Activated CD4-positive, alpha-beta T cell treated with anti-CD3 and anti-CD28 coated beads, Interleukin-2, amount 10 ng/mL, durations not matched to agents 24 days and 14 days (primary cell): ENCODE measurements around the gene IQCK. TPM values are rescaled to one million over a fixed set of nuclear protein-coding genes. Genes with fewer than 3 reads are reported as not detected.

ENCODE experiments used
- DNase-seq: peaks from one replicate; pipeline ENCODE4 v3.0.0; 2022
- H3K27ac Mint-ChIP-seq: one replicate; pipeline ENCODE4 v1.8.0; 2022; ENCODE audit warnings: mild to moderate bottlenecking, mixed read lengths
- H3K27me3 Mint-ChIP-seq: one replicate; pipeline ENCODE4 v1.8.0; 2022; ENCODE audit warnings: mixed read lengths
- H3K36me3 Mint-ChIP-seq: one replicate; pipeline ENCODE4 v1.8.0; 2022; ENCODE audit warnings: low read depth, mild to moderate bottlenecking, mixed read lengths
- H3K4me1 Mint-ChIP-seq: one replicate; pipeline ENCODE4 v1.8.0; 2021; ENCODE audit warnings: mixed read lengths
- H3K4me3 Mint-ChIP-seq: one replicate; pipeline ENCODE4 v1.8.0; 2022; ENCODE audit warnings: mild to moderate bottlenecking, moderate library complexity, mixed read lengths
- H3K9me3 Mint-ChIP-seq: one replicate; pipeline ENCODE4 v1.8.0; 2021; ENCODE audit warnings: mixed read lengths
- intact Hi-C: fragments of 100-400 bp; cut with micrococcal nuclease; formaldehyde crosslinking; loops from one replicate; pipeline ENCODE4 v1.15.1; 2023
- total RNA-seq: library from RNA; stranded (reverse); gene quantifications from 2 replicates; pipeline ENCODE4 v1.2.3, GENCODE V29; 2022

Gene IQCK
- total RNA-seq, 1 donor from 2014 or later: 1.0 TPM

DNA sequence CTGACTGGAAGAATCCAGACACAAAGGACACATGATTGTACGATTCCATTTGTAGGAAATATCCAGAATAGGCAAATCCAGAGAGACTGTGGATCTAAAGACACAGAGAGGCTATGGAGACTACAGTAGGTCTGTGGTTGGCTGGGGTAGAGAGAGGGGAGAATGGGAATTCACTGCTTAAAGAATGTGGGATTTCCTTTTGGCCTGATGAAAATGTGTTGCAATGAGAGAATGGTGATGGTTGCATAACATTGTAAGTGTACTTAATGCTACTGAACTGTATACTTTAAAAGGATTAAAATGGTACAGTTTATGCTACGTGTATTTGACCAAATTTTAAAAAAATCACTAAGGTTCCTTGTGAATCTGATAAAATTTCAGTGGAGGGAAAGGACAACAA is 104.5 kb downstream of the IQCK start:
- H3K27me3 Mint-ChIP-seq: peaks cover 2% of the 10 kb centered on the region
- no peak overlapping the region for H3K27ac Mint-ChIP-seq
- no peak for DNase-seq
- H3K36me3 Mint-ChIP-seq: no peaks in the 10 kb centered on the region
- H3K4me3 Mint-ChIP-seq: no peak overlapping the region
- no peaks in the 10 kb centered on the region for H3K9me3 Mint-ChIP-seq
- H3K4me1 Mint-ChIP-seq: no peaks in the 10 kb centered on the region
- intact Hi-C loops: no loop called here

DNA sequence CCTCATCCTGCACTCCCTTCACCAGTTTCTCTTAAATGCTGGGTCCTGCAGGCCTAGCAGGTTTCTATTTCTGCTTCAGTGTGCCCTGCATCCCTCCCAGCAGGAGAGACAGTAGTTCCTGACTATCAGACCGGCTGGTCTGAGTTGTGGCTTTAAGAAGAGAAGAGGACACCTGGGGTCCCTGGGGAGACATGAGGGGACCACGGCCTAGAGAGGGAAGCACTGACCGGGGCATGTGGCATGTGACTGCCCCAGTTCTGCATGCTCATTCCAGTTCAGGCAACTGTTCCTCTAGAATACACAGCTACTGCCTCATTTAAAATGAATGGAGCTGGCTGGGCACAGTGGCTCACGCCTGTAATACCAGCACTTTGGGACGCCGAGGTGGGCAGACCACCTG is 105.3 kb downstream of the IQCK start:
- Mint-ChIP-seq H3K4me3 (no peak overlapping the region), H3K27me3 (peaks cover 2% of the 10 kb centered on the region), H3K27ac (no peak overlapping the region), H3K4me1 (no peaks in the 10 kb centered on the region), H3K9me3 (no peaks in the 10 kb centered on the region), H3K36me3 (no peaks in the 10 kb centered on the region)
- DNase-seq: no peak
- intact Hi-C loops: no loop called here

- Mint-ChIP-seq H3K36me3 (no peaks in the 10 kb centered on the region), H3K27ac (no peak overlapping the region), H3K4me1 (no peaks in the 10 kb centered on the region), H3K9me3 (no peaks in the 10 kb centered on the region), H3K27me3 (peaks cover 2% of the 10 kb centered on the region), H3K4me3 (no peak overlapping the region)
- intact Hi-C loops: no loop called here
- DNase-seq: no peak
Measured at GRCh38 chr16:19824216-19824615, 106.1 kb downstream of the IQCK start.

- intact Hi-C loops: no loop called here
- no peaks in the 10 kb centered on the region for H3K4me1 Mint-ChIP-seq
- no peak for DNase-seq
- H3K9me3 Mint-ChIP-seq: no peaks in the 10 kb centered on the region
- H3K4me3 Mint-ChIP-seq: no peak overlapping the region
- H3K36me3 Mint-ChIP-seq: no peaks in the 10 kb centered on the region
- no peaks in the 10 kb centered on the region for H3K27me3 Mint-ChIP-seq
- no peak overlapping the region for H3K27ac Mint-ChIP-seq
Measured at GRCh38 chr16:19829844-19830692, 112.0 kb downstream of the IQCK start.

GRCh38 chr16:19830902-19831560 is 113.0 kb downstream of the IQCK start:
- H3K9me3 Mint-ChIP-seq: no peaks in the 10 kb centered on the region
- no peak overlapping the region for H3K27ac Mint-ChIP-seq
- no peaks in the 10 kb centered on the region for H3K36me3 Mint-ChIP-seq
- DNase-seq: no peak
- intact Hi-C loops: no loop called here
- H3K4me3 Mint-ChIP-seq: no peak overlapping the region
- no peaks in the 10 kb centered on the region for H3K4me1 Mint-ChIP-seq
- H3K27me3 Mint-ChIP-seq: no peaks in the 10 kb centered on the region

- no peaks in the 10 kb centered on the region for H3K4me1 Mint-ChIP-seq
- no peaks in the 10 kb centered on the region for H3K27me3 Mint-ChIP-seq
- no peaks in the 10 kb centered on the region for H3K36me3 Mint-ChIP-seq
- no peak overlapping the region for H3K27ac Mint-ChIP-seq
- H3K9me3 Mint-ChIP-seq: no peaks in the 10 kb centered on the region
- intact Hi-C loops: no loop called here
- no peak overlapping the region for H3K4me3 Mint-ChIP-seq
- no peak for DNase-seq
Measured at GRCh38 chr16:19831678-19832077, 113.6 kb downstream of the IQCK start.

GRCh38 chr16:19833176-19833575 is 115.1 kb downstream of the IQCK start:
- Mint-ChIP-seq H3K27me3 (no peaks in the 10 kb centered on the region), H3K27ac (no peak overlapping the region), H3K36me3 (no peaks in the 10 kb centered on the region), H3K4me1 (no peaks in the 10 kb centered on the region), H3K4me3 (no peak overlapping the region), H3K9me3 (no peaks in the 10 kb centered on the region)
- intact Hi-C loops: no loop called here
- DNase-seq: no peak

DNA sequence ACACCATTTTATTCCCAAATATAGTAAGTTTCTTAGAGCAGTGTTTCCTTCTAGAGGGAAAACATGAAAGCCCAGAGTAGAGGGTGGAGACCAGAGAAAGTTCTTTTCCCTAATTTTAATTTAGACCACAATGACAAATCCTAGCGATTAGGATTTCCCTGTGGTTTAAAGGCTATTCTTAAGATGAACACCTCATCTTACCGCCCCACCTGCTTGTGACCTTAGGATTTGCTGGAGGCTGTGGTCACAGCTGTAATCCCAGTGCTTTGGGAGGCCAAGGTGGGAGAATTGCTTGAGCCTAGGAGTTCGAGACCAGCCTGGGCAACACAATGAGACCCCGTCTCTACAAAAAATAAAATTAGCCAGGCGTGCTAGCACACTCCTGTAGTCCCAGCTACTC is 115.5 kb downstream of the IQCK start:
- no peaks in the 10 kb centered on the region for H3K27me3 Mint-ChIP-seq
- H3K27ac Mint-ChIP-seq: no peak overlapping the region
- H3K36me3 Mint-ChIP-seq: no peaks in the 10 kb centered on the region
- H3K4me1 Mint-ChIP-seq: no peaks in the 10 kb centered on the region
- DNase-seq: no peak
- intact Hi-C loops: no loop called here
- no peak overlapping the region for H3K4me3 Mint-ChIP-seq
- H3K9me3 Mint-ChIP-seq: no peaks in the 10 kb centered on the region

- no peaks in the 10 kb centered on the region for H3K27me3 Mint-ChIP-seq
- no peak overlapping the region for H3K27ac Mint-ChIP-seq
- no peak for DNase-seq
- intact Hi-C loops: no loop called here
- no peaks in the 10 kb centered on the region for H3K9me3 Mint-ChIP-seq
- H3K36me3 Mint-ChIP-seq: no peaks in the 10 kb centered on the region
- H3K4me1 Mint-ChIP-seq: no peaks in the 10 kb centered on the region
- no peak overlapping the region for H3K4me3 Mint-ChIP-seq
Measured at GRCh38 chr16:19835196-19835595, 117.1 kb downstream of the IQCK start.

DNA sequence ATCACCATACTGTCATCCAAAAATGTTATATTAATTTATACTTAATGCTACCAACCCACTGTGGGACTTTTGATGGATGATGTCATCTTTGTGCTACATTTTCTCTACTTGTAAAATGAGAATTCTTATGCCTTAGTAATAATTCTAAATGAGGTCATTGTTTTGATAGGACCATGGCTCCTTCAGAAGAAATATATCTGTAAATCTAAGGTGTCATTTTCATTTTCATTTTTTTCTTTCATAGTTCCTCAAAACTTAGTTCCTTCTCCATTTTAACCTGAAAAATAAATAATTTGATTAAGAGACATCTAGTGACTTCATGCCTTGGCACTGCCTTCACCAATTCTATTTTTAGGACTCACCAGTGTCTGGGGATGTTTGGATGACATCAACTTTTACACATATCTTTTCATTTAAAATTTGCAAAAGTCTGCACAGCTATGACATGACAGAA is 117.9 kb downstream of the IQCK start:
- no peaks in the 10 kb centered on the region for H3K4me1 Mint-ChIP-seq
- no peak for DNase-seq
- H3K36me3 Mint-ChIP-seq: no peaks in the 10 kb centered on the region
- no peak overlapping the region for H3K4me3 Mint-ChIP-seq
- intact Hi-C loops: no loop called here
- peaks cover under 1% of the 10 kb centered on the region for H3K27me3 Mint-ChIP-seq
- H3K27ac Mint-ChIP-seq: no peak overlapping the region
- H3K9me3 Mint-ChIP-seq: no peaks in the 10 kb centered on the region

DNA sequence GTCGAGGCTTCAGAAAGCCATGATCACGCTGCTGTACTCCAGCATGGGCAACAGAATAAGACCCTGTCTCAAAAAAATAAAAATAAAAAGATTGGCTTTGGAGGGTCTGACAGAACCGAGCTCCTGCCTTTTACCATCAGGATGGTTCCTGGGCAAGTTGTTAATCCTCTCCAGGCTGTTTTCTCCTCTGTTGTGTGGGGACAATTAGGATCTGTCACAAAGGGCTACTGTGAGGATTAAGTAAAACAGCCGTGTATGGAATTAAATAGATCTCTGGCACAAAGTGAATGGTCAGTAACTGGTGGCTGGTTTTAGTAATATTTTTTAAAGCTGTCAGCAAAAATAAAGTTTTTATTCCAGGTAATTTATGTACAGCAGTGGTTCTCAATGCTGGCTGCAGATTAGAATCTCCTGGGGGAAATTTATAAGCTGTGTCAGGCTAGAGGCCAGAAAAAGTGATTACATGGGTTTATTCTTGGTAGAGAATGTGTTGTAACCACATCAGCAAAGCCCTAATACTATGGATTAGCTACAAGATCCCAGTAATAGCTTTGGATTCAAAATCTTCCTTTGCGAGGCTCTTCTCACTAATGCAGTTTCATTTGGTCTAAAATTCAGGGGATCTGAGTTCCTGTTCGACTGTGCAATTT is 119.4 kb downstream of the IQCK start:
- Mint-ChIP-seq H3K4me1 (no peaks in the 10 kb centered on the region), H3K4me3 (no peak overlapping the region), H3K27me3 (peaks cover 5% of the 10 kb centered on the region), H3K27ac (no peak overlapping the region), H3K36me3 (no peaks in the 10 kb centered on the region), H3K9me3 (no peaks in the 10 kb centered on the region)
- no peak for DNase-seq
- intact Hi-C loops: no loop called here

DNA sequence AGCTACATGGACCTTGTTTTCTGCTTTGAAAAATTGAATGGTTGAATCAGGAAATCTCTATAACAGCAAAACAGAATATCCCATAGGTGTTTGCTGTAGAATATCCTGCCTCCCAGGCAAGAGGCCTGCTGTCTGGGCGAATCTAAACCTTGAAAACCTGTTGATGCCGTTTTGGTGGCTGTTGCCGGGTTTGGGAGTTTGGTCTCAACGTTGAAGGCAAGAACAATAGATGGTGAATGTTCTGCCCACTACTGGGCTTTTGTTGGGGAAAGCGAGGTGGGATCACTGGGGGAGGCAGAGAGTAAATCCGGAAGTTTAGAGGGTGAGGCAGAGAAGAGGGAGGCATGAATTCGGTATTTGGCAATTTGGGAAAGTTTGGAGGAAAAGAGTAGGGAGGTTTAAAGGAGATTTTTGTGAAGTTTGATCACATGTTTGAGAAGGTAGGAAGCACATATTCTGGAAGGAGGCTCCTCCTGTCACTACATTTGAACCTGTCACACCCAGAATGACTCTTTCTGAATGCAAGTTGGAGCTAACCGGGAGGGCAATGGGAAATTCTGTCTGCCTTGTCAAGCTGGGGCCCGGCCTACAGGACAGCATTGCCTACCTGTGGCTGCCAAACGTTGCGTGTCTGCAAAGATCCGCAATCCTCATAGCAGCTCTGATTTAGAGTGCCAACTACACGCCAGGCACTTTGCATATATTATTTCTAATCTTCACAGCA is 120.1 kb downstream of the IQCK start:
- no peak overlapping the region for H3K4me3 Mint-ChIP-seq
- no peaks in the 10 kb centered on the region for H3K4me1 Mint-ChIP-seq
- H3K27ac Mint-ChIP-seq: no peak overlapping the region
- no peaks in the 10 kb centered on the region for H3K36me3 Mint-ChIP-seq
- peaks cover 5% of the 10 kb centered on the region for H3K27me3 Mint-ChIP-seq
- intact Hi-C loops: no loop called here
- no peaks in the 10 kb centered on the region for H3K9me3 Mint-ChIP-seq
- DNase-seq: no peak

- intact Hi-C loops: no loop called here
- Mint-ChIP-seq H3K27me3 (peaks cover 7% of the 10 kb centered on the region), H3K27ac (no peak overlapping the region)
Measured at GRCh38 chr16:19840524-19841110, 122.5 kb downstream of the IQCK start.

More at GRCh38 chr16:19840524-19841110, 122.5 kb downstream of the IQCK start:
- Mint-ChIP-seq H3K9me3 (no peaks in the 10 kb centered on the region), H3K4me1 (no peaks in the 10 kb centered on the region), H3K36me3 (no peaks in the 10 kb centered on the region), H3K4me3 (no peak overlapping the region)
- no peak for DNase-seq
